NCI-H1092 treated with DMSO at 0.1 percent for 48 hours (cell line): Measurements from ENCODE around the gene ADGB.
"Not testable (repeated sequence)": the region's sequence is repeated elsewhere in the genome, so short reads cannot be mapped to it uniquely, and the experiment has no call there.

ENCODE experiments used
- DNase-seq: peaks from one replicate; lab custom pipeline; 2025; lab: John Stamatoyannopoulos, UW

ADGB gene

DNA sequence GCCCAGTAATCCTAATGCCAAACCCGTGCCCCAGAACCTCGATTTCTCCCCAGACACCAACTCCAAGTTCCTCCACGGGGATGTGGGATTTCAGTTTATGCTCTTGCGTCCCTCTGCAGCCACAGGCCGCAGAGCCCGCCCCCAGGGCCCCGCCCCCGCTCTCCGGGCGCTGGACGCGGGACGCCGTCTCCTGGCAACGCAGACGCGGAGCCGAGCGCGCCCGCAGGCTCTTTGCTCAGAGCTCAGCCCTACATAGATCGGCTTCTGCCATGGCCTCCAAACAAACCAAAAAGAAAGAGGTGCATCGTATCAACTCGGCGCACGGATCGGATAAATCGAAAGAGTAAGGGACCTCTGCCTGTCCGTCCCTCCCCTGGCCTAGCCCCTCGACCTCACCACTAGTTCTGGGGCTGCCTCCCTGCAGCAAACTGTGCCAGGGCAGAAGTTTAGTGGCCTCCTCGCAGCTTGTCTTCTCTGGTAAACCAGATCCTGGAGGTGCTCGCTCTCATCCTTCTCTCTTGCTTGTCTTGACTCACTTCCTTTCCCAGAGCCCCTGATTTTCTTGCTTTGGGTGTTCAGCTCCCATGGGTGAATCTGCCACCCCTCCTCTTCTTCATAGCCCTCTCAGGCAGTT is at the start of gene ADGB:
Gene ADGB, plus strand, starts transcription at position 201 of the 634 bp plus-strand sequence. Its CDS starts 69 bp downstream, at position 270.
- no peak for DNase-seq

DNA sequence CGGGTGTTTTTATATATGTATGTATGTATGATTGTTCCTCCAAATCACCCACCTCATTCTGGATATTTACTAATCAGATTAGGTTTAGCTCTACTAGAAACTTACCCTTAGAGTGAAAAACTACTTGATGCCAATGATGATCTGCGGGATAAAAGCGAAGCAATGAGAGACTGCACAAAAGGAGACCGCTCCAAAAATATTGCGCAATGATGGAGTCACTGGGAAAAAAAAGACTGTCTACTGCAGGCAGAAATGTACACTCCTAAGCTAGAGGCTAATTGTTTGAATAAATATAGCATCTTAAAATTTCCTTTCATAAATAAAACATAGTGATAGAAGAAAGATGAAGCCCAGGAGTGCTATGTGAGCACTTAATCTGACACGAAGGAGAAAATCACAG is 47.9 kb upstream of the ADGB start:
- DNase-seq, result no peak

DNA sequence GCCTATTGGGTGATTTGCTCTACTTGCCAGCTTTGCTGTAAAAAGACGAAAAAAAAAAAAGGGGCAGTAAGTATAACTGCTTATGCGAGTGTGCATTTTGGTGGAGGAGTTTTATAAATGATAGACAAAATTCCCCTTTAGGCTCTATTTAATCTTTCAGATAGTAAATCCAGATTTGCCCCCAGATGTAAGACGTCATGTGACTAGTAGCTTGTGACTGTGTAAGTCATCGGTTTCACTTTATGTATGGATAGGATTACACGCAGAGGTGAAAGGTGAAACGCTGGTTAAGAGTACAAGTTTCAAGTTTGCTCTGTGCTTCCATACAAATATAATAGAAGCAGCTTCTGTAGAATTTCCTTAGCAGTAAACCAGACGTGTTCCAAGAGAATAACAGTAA is 47.2 kb upstream of the ADGB start:
- no peak for DNase-seq

- DNase-seq, result no peak
Observed at GRCh38 chr6:146553377-146554135, 45.2 kb upstream of the ADGB start.

- no peak for DNase-seq
Observed at GRCh38 chr6:146560607-146561006, 38.2 kb upstream of the ADGB start.

DNA sequence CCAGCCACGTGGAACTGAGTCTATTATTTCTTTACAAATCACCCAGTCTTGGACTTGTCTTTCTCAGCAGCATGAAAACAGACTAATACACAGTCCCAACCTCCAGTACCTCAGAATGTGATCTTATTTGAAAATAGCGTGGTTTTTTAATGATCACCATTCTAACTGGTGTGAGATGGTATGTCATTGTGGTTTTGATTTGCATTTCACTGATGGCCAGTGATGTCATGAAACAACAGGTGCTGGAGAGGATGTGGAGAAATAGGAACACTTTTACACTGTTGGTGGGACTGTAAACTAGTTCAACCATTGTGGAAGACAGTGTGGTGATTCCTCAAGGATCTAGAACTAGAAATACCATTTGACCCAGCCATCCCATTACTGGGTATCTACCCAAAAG is 32.1 kb upstream of the ADGB start:
- not testable (repeated sequence) for DNase-seq

- DNase-seq, result not testable (repeated sequence)
Observed at GRCh38 chr6:146568619-146569018, 30.2 kb upstream of the ADGB start.

- DNase-seq, result no peak
Observed at GRCh38 chr6:146574211-146574610, 24.6 kb upstream of the ADGB start.

DNA sequence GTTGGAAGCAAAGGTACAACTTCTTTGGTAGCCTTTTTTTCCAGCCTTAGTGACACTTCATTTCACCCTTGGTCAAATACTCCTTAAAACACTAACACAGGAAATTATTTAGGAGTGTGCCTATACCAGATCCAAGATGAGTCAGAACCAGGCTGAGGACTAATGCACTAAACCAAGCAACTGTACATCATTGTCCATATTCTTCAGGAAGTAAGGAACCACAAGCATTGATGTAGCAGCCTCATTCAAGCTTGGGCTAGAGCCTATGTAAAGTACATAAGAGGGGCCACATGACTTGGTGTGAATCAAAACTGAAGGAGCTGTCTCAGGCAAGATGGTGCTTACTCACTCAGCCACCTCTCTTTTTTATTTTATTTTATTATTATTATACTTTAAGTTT is 20.7 kb upstream of the ADGB start:
- DNase-seq, result no peak

GRCh38 chr6:146581968-146582367 is 16.8 kb upstream of the ADGB start:
- no peak for DNase-seq

- DNase-seq, result no peak
Observed at GRCh38 chr6:146582857-146583256, 15.9 kb upstream of the ADGB start.

- DNase-seq, result no peak
Observed at GRCh38 chr6:146583966-146584365, 14.8 kb upstream of the ADGB start.

DNA sequence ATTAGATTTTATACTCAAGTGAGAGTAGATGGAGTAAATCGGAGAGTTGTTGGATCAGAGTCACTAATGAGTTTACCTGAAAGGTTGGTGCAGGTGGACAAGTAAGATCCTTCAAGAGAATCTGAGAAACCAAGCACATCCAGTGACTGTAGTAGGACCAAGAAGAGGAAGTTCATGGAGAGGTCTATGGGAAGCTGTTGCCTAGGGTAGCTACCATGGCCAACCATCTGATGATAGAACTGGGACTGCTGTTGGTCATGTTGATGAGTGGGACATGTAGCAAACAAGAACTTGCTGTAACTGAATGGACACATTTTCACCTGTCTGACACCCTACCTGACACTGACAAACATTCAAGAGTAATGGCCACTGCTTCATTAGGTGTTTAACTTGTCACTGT is 11.3 kb upstream of the ADGB start:
- no peak for DNase-seq

- DNase-seq, result no peak
Observed at GRCh38 chr6:146590492-146590891, 8.3 kb upstream of the ADGB start.

DNA sequence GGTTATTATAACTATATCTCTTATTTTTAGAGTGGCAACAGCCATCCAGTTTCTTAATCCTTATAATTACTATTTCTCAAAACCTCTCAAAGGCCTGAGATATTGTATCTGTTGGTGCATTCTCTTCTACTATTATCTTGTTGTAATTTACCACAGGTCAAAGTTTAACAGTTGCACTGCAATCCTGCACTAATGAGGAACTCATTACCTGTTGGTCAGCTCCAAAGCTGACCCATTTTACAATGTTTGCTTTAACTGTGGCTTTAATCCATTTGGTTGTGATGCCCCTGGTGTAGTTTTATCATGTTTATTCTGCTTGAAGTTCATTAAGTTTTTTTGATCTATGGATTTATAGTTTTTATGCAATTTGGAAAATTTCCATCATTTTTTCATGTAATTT is 6.3 kb upstream of the ADGB start:
- DNase-seq, result no peak

DNA sequence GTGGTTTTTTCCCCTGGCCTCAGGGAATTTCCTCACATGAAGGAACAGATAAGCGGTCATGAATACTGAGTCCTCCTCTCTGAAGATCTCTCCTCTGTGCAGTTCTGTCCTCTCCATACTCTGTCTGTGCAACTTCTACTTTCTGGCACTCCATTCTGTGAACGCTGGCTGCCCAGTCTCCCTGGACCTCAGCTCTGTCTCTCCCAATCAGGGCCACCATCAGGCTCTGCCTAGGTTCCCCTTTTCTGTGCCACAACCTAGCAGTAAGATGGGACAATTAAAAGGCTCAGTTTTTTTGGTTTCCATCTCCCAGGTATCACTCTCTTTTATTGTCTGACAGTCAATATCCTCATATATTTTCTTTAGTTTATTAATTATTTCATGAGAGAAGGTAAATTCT is 4.8 kb upstream of the ADGB start:
- DNase-seq, result no peak

DNA sequence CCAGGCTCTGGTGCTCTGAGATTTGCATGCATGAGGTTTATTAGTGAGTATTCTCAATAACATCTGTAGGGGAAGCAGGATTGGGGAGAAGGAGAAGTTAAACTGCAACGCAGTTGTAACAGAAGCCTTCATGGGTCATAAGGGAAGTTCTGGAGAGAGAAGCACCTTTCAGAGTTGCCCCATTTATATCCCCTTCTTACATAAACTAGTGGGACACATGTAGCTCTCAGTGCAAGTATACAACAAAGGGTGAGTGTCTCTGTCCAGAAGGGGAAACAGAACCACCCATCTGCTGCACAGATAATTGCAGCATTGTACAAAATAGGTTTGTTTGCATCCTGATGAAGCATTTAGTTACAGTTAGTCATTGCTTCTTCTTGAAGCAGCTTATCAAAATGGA is 4.3 kb upstream of the ADGB start:
- no peak for DNase-seq

DNA sequence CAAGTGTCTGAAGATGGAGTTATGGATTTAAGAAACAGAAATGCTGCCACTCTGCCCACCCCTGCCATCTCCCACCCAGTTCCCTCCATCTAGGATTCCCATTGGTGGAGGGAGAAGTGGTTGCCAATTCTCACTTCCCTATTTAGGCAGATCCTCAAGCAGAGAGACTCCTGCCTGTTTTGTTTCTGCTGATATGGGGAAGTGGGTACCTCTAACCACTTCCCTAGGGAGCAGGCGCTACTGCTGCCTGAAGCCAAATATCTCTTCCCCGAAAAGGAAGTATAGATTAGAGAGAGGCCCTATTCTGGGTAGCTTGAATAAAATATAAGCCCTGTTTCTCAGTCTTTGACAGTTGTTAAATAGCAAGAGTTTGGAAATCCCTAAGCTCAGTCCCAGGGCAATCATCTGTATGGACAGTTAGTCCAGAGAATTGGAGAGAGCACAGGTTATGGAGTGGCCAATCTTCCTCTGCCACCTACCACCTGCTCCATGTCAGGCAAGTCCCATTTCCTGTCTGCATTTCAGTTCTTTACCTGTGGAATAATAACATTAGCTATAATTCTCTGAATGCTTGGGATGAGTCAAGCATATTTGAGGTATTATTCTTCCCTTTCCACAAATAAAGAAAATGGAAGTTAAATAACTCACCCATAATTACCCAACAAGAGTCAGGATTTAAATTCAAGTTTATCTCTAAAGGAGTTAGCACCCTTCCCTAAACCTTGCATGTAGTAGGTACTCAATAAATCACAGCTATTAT is 2.6 kb upstream of the ADGB start:
- no peak for DNase-seq

- DNase-seq, result no peak
Observed at GRCh38 chr6:146601352-146601751, 2.6 kb downstream of the ADGB start.

- no peak for DNase-seq
Observed at GRCh38 chr6:146602526-146602925, 3.8 kb downstream of the ADGB start.

GRCh38 chr6:146613947-146614346 is 15.2 kb downstream of the ADGB start:
- no peak for DNase-seq

DNA sequence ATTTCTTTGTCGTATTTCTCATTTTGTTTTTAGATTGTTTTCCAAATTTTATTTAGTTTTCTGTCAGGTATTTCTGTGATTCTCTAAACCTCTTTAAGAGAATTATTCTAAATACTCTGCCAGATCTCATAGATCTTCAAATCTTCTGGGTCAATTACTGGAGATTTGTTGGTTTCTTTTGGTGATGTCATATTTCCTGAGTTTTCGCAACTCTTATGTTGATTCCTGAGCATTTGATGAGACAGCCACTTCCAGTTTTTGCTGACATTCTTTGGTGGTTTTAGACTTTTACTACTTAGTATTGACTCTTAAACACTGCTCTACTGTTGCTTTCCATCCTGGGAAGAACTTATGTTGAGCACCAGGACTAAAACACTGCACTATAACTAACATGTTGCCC is 21.9 kb downstream of the ADGB start:
- no peak for DNase-seq

DNA sequence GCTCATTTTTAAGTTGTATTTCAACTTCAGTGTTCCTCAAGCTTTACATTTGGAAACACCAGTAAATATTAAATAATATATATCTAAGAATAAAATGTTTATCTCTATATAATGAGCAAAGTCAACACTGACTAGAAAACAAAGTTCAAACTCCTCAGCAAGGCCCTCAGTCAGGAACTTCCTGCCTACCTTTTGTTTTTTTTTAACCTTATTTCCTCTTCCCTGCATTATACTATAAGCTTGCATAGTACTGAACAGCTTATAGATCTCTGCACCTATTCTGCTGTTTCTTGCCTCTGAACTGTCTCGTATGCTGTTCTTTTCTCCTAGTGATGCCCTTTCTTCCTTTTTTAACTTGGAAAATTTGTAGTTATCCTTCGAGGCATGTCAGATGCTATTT is 29.6 kb downstream of the ADGB start:
- no peak for DNase-seq
